GM18951 (cell line): Measurements from ENCODE around the gene OXSR1.

ENCODE experiments used
- POLR2A ChIP-seq: IDR thresholded peaks from 4 replicates; pipeline ENCODE4 v1.6.1; 2011; ENCODE audit warnings: mild to moderate bottlenecking; ENCODE audit not compliant: insufficient read length, insufficient read depth; ENCODE audit errors: extremely low read depth
- in situ Hi-C: fragments of 300-500 bp; cut with MboI; formaldehyde crosslinking; loops from one replicate; pipeline ENCODE4 v1.12.0; 2022; ENCODE audit warnings: low sequenced_read_pairs, mixed read lengths, inconsistent platforms; ENCODE audit not compliant: unreplicated experiment

OXSR1 gene

DNA sequence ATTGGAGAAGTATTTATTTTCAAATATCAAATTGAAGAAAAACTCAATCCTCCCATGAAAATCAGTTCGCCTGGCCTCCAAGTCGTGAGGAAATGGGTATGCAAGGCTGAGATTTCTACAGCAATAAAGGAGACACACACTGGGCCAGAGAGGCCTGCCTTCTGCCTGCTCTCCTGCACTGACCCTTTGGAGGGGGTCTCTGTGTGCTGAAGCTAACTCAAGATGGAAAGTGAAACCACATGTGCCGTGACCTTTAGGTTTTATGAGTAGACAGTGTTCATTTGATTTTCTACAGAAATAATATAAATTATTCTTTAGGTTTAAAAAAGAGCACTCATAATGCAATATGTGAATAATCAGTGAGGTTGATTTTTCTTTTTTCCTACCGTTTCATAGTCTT lies 88.4 kb downstream of the OXSR1 start:
- no peak for TF ChIP-seq POLR2A
- in situ Hi-C loops = no loop called here

DNA sequence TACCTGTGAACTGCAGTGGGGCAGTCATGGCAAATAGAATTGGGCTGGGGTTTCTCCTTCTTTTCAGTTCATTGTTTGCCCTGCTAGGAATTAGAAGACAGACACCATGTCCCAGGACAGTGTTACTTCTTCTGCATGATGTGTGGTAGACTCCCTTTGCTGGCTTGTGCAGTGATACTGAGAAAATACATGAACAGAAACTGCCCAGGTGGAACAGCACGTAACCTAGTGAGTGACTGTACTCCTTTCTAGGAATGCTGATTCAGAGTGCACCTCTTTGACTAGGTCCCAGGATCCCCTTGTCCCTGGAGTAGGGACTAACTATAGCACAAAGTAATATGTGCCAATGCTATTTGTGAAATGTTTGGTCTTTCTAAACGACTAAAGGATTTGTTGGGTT lies 89.5 kb downstream of the OXSR1 start:
- no peak for TF ChIP-seq POLR2A
- in situ Hi-C loops = no loop called here

DNA sequence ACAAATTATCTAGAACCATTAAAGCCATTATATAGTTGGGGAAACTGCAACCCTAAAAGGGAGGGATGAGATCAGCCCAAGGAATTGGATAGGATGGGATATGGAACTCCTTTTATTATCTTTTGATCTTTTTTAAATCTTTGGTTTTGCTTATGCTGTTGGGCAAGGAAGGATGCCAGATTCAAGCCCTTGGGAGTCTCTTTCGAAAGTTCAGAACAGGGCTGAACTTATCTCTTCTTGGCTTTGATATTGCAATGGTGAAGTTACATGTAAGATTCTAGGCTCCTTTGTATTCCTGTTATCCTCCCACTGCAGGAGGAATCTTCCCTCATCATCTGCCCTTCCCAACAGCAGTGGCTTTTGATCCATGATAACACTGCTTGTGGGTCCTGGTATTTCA lies 90.3 kb downstream of the OXSR1 start:
- TF ChIP-seq POLR2A = no peak
- in situ Hi-C loops = no loop called here

DNA sequence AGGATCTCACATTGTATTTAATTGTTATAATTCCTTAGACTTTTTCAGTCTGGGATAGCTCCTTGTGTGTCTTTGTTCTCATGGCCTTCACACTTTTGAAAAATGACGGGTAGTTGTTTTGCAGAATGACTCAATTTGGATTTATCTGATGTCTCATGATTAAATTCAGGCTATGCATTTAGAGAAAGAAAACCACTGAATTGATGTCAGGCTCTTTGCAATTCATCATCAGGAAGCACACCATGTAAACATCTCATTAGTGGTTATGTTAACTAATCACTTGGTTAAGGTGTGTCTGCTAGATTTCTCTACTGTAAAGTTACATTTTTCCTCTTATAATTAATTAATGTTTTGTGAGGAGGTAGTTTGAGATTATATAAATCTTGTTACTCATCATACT lies 92.2 kb downstream of the OXSR1 start:
- TF ChIP-seq POLR2A = no peak
- in situ Hi-C loops = no loop called here

DNA sequence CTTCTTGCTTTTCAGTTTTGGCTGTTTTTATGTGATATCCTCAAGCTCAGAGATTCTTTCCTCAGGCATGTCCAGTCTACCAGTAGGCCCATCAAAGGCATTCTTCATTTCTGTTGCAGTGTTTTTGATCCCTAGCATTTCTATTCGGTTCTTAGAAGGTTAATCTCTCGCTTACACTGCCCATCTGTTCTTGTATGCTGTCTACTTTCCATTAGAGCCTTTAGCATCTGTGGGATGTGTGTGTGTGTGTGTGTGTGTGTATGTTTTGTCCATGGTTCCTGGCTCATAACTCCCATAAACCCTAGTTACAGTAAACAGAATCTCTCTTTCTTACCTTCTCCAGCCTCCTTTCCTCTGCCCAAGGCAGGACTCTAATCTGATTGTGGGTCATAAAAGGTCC lies 95.1 kb downstream of the OXSR1 start:
- in situ Hi-C loops = no loop called here
- TF ChIP-seq POLR2A = no peak

DNA sequence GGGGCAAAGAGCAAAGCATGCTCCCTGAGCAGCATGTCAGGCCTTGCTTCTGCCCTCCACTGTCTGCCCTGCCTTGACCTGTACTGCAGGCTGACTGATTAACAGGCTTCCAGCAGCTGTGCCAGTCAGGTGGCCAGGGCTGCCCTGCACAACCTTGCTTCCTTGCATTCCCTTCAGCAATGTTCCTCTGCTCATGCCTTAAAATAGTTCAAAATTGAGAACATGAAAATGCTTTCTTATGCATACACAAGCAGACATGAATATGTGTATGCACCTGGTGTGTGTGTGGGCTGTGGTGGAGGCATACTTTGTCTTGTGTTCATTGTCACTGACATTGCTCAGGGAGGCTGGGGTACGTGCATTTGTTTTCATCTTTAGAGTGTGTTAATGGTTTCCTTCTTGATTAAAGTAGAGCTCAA lies 99.0 kb downstream of the OXSR1 start:
- in situ Hi-C loops = no loop called here
- no peak for TF ChIP-seq POLR2A

DNA sequence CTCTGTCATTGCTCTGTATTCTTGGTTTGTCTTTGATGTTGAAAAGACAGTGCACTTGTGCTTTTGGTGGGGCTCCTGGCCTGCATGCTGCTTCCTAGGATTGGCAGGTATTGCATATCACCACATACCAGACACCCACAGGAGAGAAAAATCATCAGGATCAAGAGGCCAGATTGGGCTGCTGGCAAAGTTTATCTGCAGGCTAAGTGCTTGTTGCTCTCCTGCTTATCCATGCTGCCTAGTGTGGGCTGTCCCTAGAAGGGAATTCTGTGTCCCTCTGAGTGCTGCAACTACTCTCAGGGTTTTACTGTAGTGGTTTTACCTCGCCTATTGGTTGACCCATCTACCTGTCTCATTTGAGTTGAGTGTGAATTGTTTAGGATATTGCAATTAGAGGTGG lies 99.4 kb downstream of the OXSR1 start:
- no peak for TF ChIP-seq POLR2A
- in situ Hi-C loops = no loop called here

DNA sequence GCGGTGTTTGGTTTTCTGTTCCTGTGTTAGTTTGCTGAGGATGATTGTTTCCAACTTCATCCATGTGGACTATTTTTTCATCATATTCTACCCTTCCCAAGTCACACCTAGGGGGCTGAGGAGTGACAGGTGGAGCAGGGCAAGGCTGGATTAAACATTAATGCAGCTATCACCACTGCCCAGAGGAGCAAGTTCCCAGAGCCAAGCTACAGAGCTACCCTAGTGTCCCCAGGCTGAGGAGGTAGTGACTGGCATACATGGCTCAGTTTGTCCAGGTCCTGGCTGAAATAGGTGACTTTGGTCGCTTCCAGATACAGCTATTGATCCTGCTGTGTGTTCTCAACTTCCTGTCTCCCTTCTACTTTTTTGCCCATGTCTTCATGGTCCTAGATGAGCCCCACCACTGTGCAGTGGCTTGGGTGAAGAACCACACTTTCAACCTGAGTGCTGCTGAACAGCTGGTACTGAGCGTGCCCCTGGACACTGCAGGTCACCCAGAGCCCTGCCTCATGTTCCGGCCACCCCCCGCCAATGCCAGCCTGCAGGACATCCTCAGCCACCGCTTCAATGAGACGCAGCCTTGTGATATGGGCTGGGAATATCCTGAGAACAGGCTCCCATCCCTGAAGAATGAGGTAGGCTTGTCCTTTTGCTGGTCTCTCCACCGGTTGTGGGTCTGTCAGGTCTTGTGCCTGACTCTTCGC lies 100.4 kb downstream of the OXSR1 start, which contains the start of gene SLC22A13:
SLC22A13 (plus strand) TSS at position 209 of the 704 bp plus-strand sequence; CDS start at position 258, 49 bp downstream.
- in situ Hi-C loops = no loop called here
- TF ChIP-seq POLR2A = no peak

DNA sequence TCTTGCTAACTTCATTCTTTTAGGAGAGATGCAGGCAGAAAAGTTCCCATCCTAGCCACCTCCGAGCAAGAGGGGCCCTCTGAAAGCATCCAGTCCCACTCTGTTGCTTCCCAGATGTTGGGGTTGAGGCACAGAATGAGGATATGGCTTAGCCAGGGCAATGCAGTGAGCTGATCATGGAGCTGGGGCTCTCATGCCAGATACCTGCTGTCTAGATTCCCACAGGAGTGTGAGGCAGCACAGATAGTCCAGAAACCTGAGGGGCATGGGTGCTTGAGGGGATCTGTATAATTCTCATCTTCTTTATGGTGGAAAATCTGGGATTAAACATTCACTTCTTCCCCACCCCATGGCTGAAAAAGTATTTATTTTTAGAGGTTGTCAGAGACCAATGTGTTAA lies 101.5 kb downstream of the OXSR1 start:
- no peak for TF ChIP-seq POLR2A
- in situ Hi-C loops = no loop called here

DNA sequence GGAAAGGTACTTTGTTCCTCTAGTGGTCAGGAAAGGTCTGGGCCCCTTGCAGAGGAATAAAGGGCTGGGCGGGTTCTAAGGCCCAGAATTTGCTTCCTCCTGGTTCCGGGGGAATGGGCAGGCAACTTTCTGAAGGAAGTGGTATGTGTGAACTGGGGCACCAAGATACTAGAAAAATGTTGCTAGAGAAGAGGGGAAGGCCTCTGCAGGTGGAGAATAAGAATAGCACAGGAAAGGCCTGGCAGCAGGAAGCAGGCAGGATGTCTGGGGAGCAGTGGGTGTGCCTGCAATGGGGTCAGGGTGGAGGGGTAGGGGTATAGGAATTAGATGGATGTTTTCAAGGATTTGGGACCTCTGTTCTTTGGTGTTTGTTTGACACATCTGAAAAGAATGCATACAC lies 102.3 kb downstream of the OXSR1 start:
- in situ Hi-C loops = no loop called here

DNA sequence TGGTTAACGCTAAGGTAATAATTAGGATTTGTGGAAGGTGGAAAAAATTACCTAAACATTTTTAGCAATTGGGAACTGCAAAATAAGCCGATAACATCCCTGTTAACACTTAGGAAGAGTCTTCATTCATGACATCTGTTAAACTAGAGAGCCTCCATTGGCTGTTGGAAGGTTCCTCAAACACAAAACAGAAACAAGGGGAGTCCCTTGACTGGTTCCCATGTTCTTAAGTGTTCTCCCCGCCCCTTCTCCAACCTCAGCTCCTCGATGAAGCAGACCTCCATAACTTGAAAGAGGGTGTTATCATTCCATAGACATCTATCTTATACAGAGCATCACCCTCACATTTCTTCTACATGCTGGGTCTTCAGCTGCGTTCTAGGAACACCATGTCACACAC lies 102.8 kb downstream of the OXSR1 start:
- in situ Hi-C loops = no loop called here
- TF ChIP-seq POLR2A = no peak

More for the DNA sequence above, 102.3 kb downstream of the OXSR1 start:
- no peak for TF ChIP-seq POLR2A

DNA sequence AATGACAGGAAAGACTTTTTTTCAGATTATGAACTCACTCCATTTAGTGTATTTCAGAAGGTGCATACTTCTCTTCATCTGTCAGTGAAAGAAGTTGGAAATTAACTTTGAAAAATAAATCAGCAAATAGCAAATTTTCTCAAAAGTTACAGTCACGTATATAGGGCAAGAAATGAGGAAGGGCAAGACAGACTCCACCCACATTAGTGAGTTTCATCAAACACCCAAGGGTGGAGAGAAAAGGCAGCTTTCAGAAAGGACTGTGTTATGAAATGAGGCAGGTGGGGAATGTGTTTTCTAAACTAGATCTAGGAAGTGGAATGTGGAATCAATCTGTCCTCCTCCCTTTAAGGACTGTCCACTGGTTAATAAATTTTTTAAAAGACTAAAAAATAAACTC lies 103.2 kb downstream of the OXSR1 start:
- in situ Hi-C loops = no loop called here
- TF ChIP-seq POLR2A = no peak

DNA sequence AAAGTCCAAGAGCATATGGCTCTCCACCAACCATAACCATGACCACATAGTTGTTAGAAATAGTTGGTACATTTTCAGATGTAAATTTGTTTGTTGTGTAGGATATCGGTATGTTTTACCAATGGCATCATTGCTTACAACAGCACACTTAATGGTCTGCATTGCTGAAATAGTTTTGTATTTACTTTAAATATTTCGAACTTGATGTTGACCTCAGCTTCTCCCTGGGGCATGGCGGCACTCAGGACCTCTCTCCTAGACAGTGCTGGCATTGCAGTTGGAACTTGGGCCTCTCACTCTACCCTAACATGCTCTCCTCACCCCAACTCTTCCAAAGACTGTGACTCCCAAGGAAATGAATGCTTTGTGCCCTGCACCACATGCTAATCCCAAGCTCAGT lies 105.3 kb downstream of the OXSR1 start:
- in situ Hi-C loops = no loop called here

DNA sequence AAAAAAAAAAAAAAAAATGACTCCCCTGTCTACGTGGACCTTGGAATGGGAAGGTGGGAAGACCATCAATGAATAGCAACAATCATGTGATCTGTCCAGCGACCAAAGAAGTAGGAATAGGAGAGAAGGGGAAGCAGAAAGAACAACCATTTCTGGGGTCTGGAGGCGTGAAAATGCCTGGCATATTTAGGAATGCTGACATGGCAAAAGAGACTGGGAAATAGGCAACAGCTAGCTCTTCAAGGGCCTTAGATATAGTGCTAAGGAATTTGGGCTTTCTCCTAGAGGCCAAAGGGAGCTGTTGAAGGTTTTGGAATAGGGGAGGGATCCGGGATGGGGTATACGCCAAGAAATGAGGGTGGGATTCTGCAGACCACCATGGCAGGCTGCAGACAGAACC lies 106.2 kb downstream of the OXSR1 start:
- in situ Hi-C loops = no loop called here

More for the DNA sequence above, 105.3 kb downstream of the OXSR1 start:
- no peak for TF ChIP-seq POLR2A

More for the DNA sequence above, 106.2 kb downstream of the OXSR1 start:
- no peak for TF ChIP-seq POLR2A
